Endothelial cell (in vitro differentiated cells): ENCODE results near the gene HLA-DQB1. TPM values are rescaled to one million over a fixed set of nuclear protein-coding genes. Genes with fewer than 3 reads are reported as not detected.
"Not testable (repeated sequence)": the region's sequence is repeated elsewhere in the genome, so short reads cannot be mapped to it uniquely, and the experiment has no call there.

ENCODE experiments used
- DNase-seq: peaks from one replicate; pipeline ENCODE4 v3.0.0; 2021; ENCODE audit warnings: low spot score
- H3K27ac Mint-ChIP-seq: one replicate; pipeline ENCODE4 v1.8.0; 2021; ENCODE audit warnings: mixed read lengths, inconsistent platforms; ENCODE audit not compliant: unreplicated experiment
- H3K27me3 Mint-ChIP-seq: one replicate; pipeline ENCODE4 v1.8.0; 2021; ENCODE audit warnings: mild to moderate bottlenecking, moderate library complexity, mixed read lengths, inconsistent platforms; ENCODE audit not compliant: unreplicated experiment
- H3K36me3 Mint-ChIP-seq: one replicate; pipeline ENCODE4 v1.8.0; 2021; ENCODE audit warnings: mild to moderate bottlenecking, low read depth, mixed read lengths, inconsistent platforms; ENCODE audit not compliant: unreplicated experiment
- H3K4me1 Mint-ChIP-seq: one replicate; pipeline ENCODE4 v1.8.0; 2021; ENCODE audit warnings: mild to moderate bottlenecking, mixed read lengths, inconsistent platforms; ENCODE audit not compliant: unreplicated experiment
- H3K4me3 Mint-ChIP-seq: one replicate; pipeline ENCODE4 v1.8.0; 2021; ENCODE audit warnings: mild to moderate bottlenecking, mixed read lengths, inconsistent platforms; ENCODE audit not compliant: unreplicated experiment
- H3K9me3 Mint-ChIP-seq: one replicate; pipeline ENCODE4 v1.8.0; 2021; ENCODE audit warnings: mixed read lengths, inconsistent platforms; ENCODE audit not compliant: unreplicated experiment
- total RNA-seq: library from RNA; stranded (reverse); fragmentation: NEBNext Ultra II Directional; extraction: Animal tissue kit (Norgen Biotek cat#: 25700); gene quantifications from one replicate; pipeline ENCODE4 v1.2.1, GENCODE V29; 2021; ENCODE audit not compliant: unreplicated experiment
- TF ChIP-seq, protein P1 (sequence below): fragments of 200-600 bp; sonication (generic); IDR thresholded peaks from one replicate; pipeline ENCODE4 v1.5.0; 2021; ENCODE audit warnings: antibody characterized with exemption; ENCODE audit not compliant: unreplicated experiment

Gene HLA-DQB1
- total RNA-seq, 1 donor from 2014 or later, result 22.0 TPM

DNA sequence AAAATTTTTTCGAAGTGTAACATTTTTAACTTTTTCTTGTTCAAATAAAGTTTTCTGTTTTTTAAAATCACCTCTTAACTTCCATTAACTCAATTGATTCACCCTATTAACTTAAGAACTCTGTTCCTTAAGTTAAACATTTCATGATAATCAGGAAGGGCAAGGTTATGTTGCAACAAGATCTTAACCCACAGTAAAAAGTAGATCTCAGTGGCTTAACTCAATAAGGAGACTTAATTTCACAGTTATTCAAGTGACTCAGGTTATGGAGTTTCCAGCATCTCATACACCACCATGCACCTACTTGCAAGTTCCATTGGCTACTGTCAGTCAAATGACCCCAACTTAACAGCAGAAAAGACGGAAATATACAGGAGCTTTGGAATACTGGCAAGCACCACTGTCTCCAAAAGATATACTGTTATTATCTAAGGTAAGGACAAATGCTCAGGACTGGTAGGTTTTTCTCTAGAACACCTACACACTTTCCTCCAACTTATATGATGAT is 11.2 kb downstream of the HLA-DQB1 start:
- no peak overlapping the region for H3K27ac Mint-ChIP-seq
- no peaks in the 10 kb centered on the region for H3K36me3 Mint-ChIP-seq
- no peak overlapping the region for H3K4me3 Mint-ChIP-seq
- no peaks in the 10 kb centered on the region for H3K9me3 Mint-ChIP-seq
- H3K27me3 Mint-ChIP-seq, result peaks cover 3% of the 10 kb centered on the region
- DNase-seq, result no peak
- H3K4me1 Mint-ChIP-seq, result no peaks in the 10 kb centered on the region
- TF ChIP-seq, protein P1, sequence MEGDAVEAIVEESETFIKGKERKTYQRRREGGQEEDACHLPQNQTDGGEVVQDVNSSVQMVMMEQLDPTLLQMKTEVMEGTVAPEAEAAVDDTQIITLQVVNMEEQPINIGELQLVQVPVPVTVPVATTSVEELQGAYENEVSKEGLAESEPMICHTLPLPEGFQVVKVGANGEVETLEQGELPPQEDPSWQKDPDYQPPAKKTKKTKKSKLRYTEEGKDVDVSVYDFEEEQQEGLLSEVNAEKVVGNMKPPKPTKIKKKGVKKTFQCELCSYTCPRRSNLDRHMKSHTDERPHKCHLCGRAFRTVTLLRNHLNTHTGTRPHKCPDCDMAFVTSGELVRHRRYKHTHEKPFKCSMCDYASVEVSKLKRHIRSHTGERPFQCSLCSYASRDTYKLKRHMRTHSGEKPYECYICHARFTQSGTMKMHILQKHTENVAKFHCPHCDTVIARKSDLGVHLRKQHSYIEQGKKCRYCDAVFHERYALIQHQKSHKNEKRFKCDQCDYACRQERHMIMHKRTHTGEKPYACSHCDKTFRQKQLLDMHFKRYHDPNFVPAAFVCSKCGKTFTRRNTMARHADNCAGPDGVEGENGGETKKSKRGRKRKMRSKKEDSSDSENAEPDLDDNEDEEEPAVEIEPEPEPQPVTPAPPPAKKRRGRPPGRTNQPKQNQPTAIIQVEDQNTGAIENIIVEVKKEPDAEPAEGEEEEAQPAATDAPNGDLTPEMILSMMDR, result no peak

DNA sequence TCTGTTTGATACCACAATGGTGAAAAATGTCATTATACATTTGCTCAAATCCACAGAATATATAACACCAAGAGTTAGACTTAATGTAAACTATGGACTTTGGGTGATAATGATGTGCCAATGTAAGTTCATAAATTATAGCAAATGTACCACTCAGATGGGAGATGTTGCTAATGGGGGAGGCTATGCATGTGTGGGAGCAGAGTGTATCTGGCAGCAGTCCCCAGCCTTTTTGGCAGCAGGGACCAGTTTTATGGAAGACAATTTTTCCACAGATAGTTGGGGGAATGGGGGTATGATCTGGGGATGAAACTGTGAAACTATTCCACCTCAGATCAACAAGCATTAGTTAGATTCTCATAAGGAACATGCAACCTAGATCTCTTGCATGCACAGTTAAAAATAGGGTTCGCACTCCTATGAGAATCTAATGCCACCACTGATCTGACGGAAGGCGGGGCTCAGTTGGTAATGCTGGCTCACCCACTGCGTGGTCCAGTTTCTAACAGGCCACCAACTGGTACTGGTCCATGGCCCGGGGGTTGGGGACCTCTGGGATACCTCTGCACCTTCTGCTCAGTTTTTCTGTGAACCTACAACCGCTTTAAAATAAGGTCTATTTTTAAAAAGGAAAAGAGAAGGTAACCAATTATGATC is 21.3 kb downstream of the HLA-DQB1 start:
- no peaks in the 10 kb centered on the region for H3K36me3 Mint-ChIP-seq
- TF ChIP-seq, protein P1, result no peak
- no peak overlapping the region for H3K27ac Mint-ChIP-seq
- no peak overlapping the region for H3K4me3 Mint-ChIP-seq
- H3K4me1 Mint-ChIP-seq, result no peaks in the 10 kb centered on the region
- H3K27me3 Mint-ChIP-seq, result no peaks in the 10 kb centered on the region
- H3K9me3 Mint-ChIP-seq, result no peaks in the 10 kb centered on the region
- no peak for DNase-seq

DNA sequence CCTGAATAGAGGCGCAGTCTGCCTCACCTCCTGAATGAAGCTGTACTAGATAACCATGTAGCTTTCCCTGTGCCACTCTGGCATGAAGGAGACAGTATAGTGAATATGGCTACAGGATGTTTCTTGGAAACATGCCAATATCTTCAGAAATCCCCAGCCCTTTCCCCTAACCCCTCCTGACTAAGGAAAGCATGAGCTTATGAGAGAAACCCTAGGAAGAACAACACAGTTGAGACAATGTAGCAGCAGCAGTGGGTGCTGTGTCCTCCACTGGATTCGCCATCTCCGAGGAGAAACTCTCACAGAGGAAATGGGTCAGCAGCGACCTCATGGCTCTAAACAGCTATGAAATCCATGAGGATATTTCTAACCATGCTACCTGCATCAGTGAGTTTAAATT is 22.6 kb downstream of the HLA-DQB1 start:
- TF ChIP-seq, protein P1, result no peak
- Mint-ChIP-seq H3K36me3 (no peaks in the 10 kb centered on the region), H3K27ac (no peak overlapping the region), H3K4me1 (no peaks in the 10 kb centered on the region), H3K27me3 (no peaks in the 10 kb centered on the region), H3K4me3 (no peak overlapping the region), H3K9me3 (no peaks in the 10 kb centered on the region)
- no peak for DNase-seq

DNA sequence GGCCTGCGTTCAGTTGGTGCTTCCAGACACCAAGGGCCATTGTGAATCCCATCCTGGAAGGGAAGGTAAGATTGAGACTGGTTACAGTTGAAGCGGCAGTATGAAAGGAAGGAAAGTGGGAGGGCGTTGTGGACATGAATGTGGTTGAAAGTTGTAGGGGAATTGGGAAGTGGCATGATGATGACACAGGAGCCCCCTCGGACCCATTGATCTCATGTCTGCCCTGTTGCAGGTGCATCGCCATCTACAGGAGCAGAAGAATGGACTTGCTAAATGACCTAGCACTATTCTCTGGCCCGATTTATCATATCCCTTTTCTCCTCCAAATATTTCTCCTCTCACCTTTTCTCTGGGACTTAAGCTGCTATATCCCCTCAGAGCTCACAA is 23.7 kb downstream of the HLA-DQB1 start:
- Mint-ChIP-seq H3K4me1 (no peaks in the 10 kb centered on the region), H3K4me3 (no peak overlapping the region), H3K27me3 (no peaks in the 10 kb centered on the region), H3K9me3 (no peaks in the 10 kb centered on the region), H3K36me3 (no peaks in the 10 kb centered on the region), H3K27ac (no peak overlapping the region)
- DNase-seq, result no peak
- TF ChIP-seq, protein P1, result no peak

DNA sequence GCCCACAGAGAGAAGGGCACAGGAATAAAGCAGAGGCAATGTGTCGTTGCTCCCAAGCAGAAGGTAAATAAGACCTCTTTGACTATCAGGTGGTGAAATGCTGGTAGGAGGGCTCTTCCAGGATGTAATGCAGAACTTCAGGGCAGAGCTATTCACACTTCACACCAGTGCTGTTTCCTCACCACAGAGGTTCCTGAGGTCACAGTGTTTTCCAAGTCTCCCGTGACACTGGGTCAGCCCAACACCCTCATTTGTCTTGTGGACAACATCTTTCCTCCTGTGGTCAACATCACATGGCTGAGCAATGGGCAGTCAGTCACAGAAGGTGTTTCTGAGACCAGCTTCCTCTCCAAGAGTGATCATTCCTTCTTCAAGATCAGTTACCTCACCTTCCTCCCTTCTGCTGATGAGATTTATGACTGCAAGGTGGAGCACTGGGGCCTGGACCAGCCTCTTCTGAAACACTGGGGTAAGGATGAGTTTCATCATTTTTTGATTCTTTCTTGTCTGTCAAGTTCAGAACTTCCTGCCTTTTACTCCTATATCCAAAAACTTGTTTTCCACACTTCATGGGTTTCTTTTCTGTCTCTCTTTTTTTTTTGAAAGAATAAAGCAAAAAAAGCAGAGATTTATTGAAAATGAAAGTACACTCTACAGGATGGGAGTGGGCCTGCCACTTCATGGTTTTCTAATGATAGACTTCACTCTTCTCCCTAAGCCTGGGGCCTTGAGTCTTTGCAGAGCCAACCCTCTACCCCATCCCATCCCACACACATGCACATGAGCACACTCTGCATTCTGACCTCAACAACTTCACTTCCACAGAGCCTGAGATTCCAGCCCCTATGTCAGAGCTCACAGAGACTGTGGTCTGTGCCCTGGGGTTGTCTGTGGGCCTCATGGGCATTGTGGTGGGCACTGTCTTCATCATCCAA is 24.4 kb downstream of the HLA-DQB1 start:
- DNase-seq, H3K27ac Mint-ChIP-seq, H3K27me3 Mint-ChIP-seq, H3K4me3 Mint-ChIP-seq, H3K36me3 Mint-ChIP-seq, H3K9me3 Mint-ChIP-seq, H3K4me1 Mint-ChIP-seq: not testable (repeated sequence)
